GM12801 (cell line): Measurements from ENCODE around the gene MYO10.

Source experiments
- CTCF ChIP-seq: IDR thresholded peaks from one replicate; pipeline ENCODE4 v1.5.1; 2011; ENCODE audit warnings: control low read depth; ENCODE audit not compliant: insufficient read length; ENCODE audit errors: extremely low read depth

The MYO10 gene

DNA sequence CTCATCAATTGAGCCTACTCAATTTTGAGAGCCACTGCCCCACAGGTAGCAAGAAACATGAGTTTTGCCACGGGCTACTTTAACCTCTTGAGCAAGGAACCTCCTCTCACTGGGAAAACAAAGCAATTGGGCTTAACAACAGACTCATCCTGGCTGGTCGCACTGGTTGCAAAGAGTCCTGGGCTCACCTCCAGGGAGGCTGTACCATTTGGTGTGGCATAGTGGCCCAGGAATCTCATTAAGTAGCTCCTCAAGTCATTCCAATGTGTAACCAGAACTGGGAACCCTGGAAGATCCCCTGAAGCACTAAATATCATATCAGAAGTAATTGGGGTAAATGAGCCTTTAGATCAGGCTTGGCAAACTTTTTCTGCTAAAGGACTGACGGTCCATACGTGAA, 78.5 kb downstream of the MYO10 start:
- no peak for TF ChIP-seq CTCF

GRCh38 chr5:16856531-16856930, 79.6 kb downstream of the MYO10 start:
- TF ChIP-seq CTCF = no peak

DNA sequence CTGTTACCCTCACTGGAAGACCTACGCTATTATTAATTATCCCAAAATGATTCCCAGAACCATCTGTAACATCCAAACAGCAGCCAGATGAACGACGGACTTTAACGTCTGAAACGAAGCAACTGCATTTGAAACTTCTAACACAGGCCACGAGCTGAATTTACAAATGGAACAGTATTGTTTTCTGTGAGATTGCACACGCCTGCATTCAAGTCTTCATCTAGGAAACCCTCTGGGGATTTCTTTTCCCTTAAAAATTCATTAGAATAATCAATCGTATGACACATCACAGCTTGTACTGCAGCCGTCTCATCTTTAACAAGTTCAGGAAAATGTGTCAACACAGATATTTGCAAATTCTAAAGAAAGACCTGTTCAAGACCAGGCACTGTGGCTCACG, 80.2 kb downstream of the MYO10 start:
- TF ChIP-seq CTCF = no peak

DNA sequence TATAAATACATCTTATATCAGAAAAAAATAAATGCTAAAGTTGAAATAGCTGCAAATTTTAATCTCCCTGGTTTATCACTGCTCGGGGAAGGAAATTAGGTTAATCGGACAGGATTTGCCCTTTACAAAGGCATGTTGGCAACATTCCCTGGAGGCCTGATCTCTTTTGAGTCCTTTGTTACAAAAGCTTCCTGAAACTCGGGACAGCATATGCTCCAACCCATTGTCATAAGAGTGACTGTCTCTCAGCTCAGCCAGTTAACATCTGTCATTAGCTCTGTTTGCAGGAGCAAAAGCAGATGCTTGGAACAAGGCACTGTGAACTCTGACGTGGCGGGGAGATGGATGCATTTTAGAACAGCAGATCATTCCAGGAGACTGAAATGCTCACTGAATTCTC, 80.6 kb downstream of the MYO10 start:
- TF ChIP-seq CTCF = no peak

- no peak for TF ChIP-seq CTCF
Observed at GRCh38 chr5:16854351-16854750, 81.7 kb downstream of the MYO10 start.

GRCh38 chr5:16853518-16853917, 82.6 kb downstream of the MYO10 start:
- TF ChIP-seq CTCF = no peak

- TF ChIP-seq CTCF = no peak
Observed at GRCh38 chr5:16852251-16853005, 83.7 kb downstream of the MYO10 start.
